Esophagus squamous epithelium (tissue), 5 donors: Measurements from ENCODE around the gene ETNPPL. TPM values are rescaled to one million over a fixed set of nuclear protein-coding genes. Genes with fewer than 3 reads are reported as not detected.
A peak's percentile ranks its signal among the peaks of the same experiment; 100 is the strongest.

Source experiments
- DNase-seq: peaks from one replicate; lab custom pipeline; 2025; lab: John Stamatoyannopoulos, UW
- H3K27ac ChIP-seq, 4 donors: fragments of 200-600 bp; sonication (generic); one replicate each; pipeline ENCODE4 v1.5.1; 2016 to 2019; ENCODE audit warnings: mild to moderate bottlenecking in 1 of 4
- H3K27me3 ChIP-seq, 4 donors: fragments of 200-600 bp; sonication (generic); 1 replicate in 3 of 4; 2 replicates in 1 of 4; pipeline versions ENCODE4 v1.5.1 to v1.6.0; 2017 to 2021; ENCODE audit warnings: antibody characterized with exemption in 1 of 4
- H3K36me3 ChIP-seq, 3 donors: fragments of 200-600 bp; sonication (generic); one replicate each; pipeline ENCODE4 v1.5.1; 2016 to 2019
- H3K4me1 ChIP-seq, 3 donors: fragments of 200-600 bp; sonication (generic); one replicate each; pipeline ENCODE4 v1.5.1; 2017 to 2019
- H3K4me3 ChIP-seq, 4 donors: fragments of 200-600 bp; sonication (generic); 1 replicate in 3 of 4; 2 replicates in 1 of 4; pipeline ENCODE4 v1.5.1; 2016 to 2019; ENCODE audit warnings: mild to moderate bottlenecking in 2 of 4, moderate library complexity in 1 of 4
- H3K9me3 ChIP-seq, 3 donors: fragments of 200-600 bp; sonication (generic); one replicate each; pipeline ENCODE4 v1.5.1; 2016 to 2019
- CTCF ChIP-seq, 6 experiments: fragments of 450-650 bp in 4 of 6; fragments of 200-600 bp in 2 of 6; sonication (generic) in 2 of 6; IDR thresholded peaks; one replicate each; pipeline ENCODE4 v1.5.1; 2016 to 2019; ENCODE audit warnings: antibody characterized with exemption in 6 of 6, mild to moderate bottlenecking in 4 of 6, moderate library complexity in 4 of 6
- POLR2A ChIP-seq, 4 donors: fragments of 450-650 bp; IDR thresholded peaks; one replicate each; pipeline ENCODE4 v1.6.1; 2017; ENCODE audit warnings: antibody characterized with exemption in 4 of 4, mild to moderate bottlenecking in 4 of 4, moderate library complexity in 3 of 4
- WGBS, 2 donors: methylation state at CpG; one replicate each; pipeline ENCODE4 v1.1.5; 2018; 5-methylcytosine and 5-hydroxymethylcytosine counted together
- intact Hi-C: fragments of 100-400 bp; cut with DNase I; formaldehyde crosslinking; loops from one replicate; pipeline ENCODE4 v1.15.0; 2022
- total RNA-seq, 4 donors: library from RNA; depleted of rRNA; stranded (reverse); fragments of >200 nt; gene quantifications; one replicate each; pipeline ENCODE4 v1.1.0, GENCODE V29; 2016
- donor health status: DM: yes; HTN: yes; CAD: no.

Gene ETNPPL
- total RNA-seq, 4 donors from 2014 or later, result not detected

- intact Hi-C loops, result no loop called here
- no peak for DNase-seq
- H3K27me3 ChIP-seq, result peaks cover 0 to 51% (median 0%) of the 10 kb centered on the region in 4 donors
- no peak overlapping the region for H3K27ac ChIP-seq
- peaks cover 4 to 18% (median 6%) of the 10 kb centered on the region in 3 donors for H3K4me1 ChIP-seq
- 94 to 96% methylated on average over 4 of the region's 4 CpGs for WGBS, 2 donors
- TF ChIP-seq POLR2A (IDR thresholded peaks at IDR 0.05), result no peak
- no peak for TF ChIP-seq CTCF (IDR thresholded peaks at IDR 0.05)
- H3K36me3 ChIP-seq, result no peaks in the 10 kb centered on the region
- no peak overlapping the region for H3K4me3 ChIP-seq
- no peaks in the 10 kb centered on the region for H3K9me3 ChIP-seq
These were observed 1.1 kb upstream of the ETNPPL start for GRCh38 chr4:108763986-108764385.

GRCh38 chr4:108763226-108763593 is 357 bp upstream of the ETNPPL start:
- TF ChIP-seq CTCF (IDR thresholded peaks at IDR 0.05) (no peak), POLR2A (IDR thresholded peaks at IDR 0.05) (no peak)
- Histone ChIP-seq H3K27me3 (peaks cover 0 to 59% (median 0%) of the 10 kb centered on the region in 4 donors), H3K27ac (no peak overlapping the region), H3K9me3 (no peaks in the 10 kb centered on the region), H3K4me1 (peaks cover 4 to 18% (median 6%) of the 10 kb centered on the region in 3 donors), H3K36me3 (no peaks in the 10 kb centered on the region), H3K4me3 (peak overlapping the region; percentile 19 to 69 (median 50))
- 12 to 19% methylated on average over 11 of the region's 11 CpGs for WGBS, 2 donors
- DNase-seq, result no peak
- intact Hi-C loops, result no loop called here

GRCh38 chr4:108758498-108758897 is 4.4 kb downstream of the ETNPPL start:
- Histone ChIP-seq H3K27me3 (peaks cover 0 to 37% (median 0%) of the 10 kb centered on the region in 4 donors), H3K36me3 (no peaks in the 10 kb centered on the region), H3K4me3 (no peak overlapping the region), H3K4me1 (peaks cover 4 to 18% (median 6%) of the 10 kb centered on the region in 3 donors), H3K27ac (no peak overlapping the region), H3K9me3 (no peaks in the 10 kb centered on the region)
- intact Hi-C loops, result no loop called here
- 78 to 83% methylated on average over 5 to 8 of the region's 9 CpGs for WGBS, 2 donors
- no peak for TF ChIP-seq CTCF (IDR thresholded peaks at IDR 0.05)
- no peak for DNase-seq

GRCh38 chr4:108754327-108754726 is 8.5 kb downstream of the ETNPPL start:
- DNase-seq, result no peak
- no peaks in the 10 kb centered on the region for H3K9me3 ChIP-seq
- no peak overlapping the region for H3K4me3 ChIP-seq
- intact Hi-C loops, result no loop called here
- H3K4me1 ChIP-seq, result no peaks in the 10 kb centered on the region
- H3K36me3 ChIP-seq, result no peaks in the 10 kb centered on the region
- no peak for TF ChIP-seq POLR2A (IDR thresholded peaks at IDR 0.05)
- TF ChIP-seq CTCF (IDR thresholded peaks at IDR 0.05), result no peak
- peaks cover 0 to 8% (median 0%) of the 10 kb centered on the region in 4 donors for H3K27me3 ChIP-seq
- no peak overlapping the region for H3K27ac ChIP-seq

- Histone ChIP-seq H3K4me1 (no peaks in the 10 kb centered on the region), H3K36me3 (no peaks in the 10 kb centered on the region), H3K9me3 (no peaks in the 10 kb centered on the region), H3K27me3 (no peaks in the 10 kb centered on the region), H3K27ac (no peak overlapping the region), H3K4me3 (no peak overlapping the region)
- DNase-seq, result no peak
- 55 to 88% methylated on average over 3 of the region's 3 CpGs for WGBS, 2 donors
- intact Hi-C loops, result no loop called here
- TF ChIP-seq CTCF (IDR thresholded peaks at IDR 0.05) (no peak), POLR2A (IDR thresholded peaks at IDR 0.05) (no peak)
These were observed 11.5 kb downstream of the ETNPPL start for GRCh38 chr4:108751321-108751720.
